Measurements from ENCODE around the gene NCMAP.

Gene NCMAP

DNA sequence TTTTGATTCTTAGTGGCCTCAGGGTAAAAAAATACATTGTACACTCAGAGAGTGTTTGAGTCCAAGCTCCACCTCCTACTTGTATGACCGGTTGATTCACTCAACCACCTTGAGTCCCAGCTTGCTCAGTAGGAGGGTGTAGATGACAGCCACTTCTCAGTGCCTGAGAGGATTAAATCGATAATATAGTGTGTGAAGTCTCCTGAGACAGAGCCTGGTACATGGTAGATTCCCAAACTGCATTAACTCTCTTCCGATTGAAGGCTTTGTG lies 38.4 kb downstream of the NCMAP start:
- Histone ChIP-seq H3K4ac (ENCODE audit: low read length) (no peak overlapping the region), H3K4me3 (ENCODE audit: low read length in 2 of 2) (no peak overlapping the region), H3K4me1 (ENCODE audit: control insufficient read depth in 2 of 2, insufficient read depth in 1 of 2, low read depth in 1 of 2, low read length in 2 of 2) (no peaks in the 10 kb centered on the region), H2BK15ac (ENCODE audit: low read length) (no peak overlapping the region), H3K14ac (ENCODE audit: low read length) (no peak overlapping the region), H2BK120ac (ENCODE audit: low read depth, low read length) (no peak overlapping the region), H2AK5ac (ENCODE audit: low read depth, low read length) (no peak overlapping the region), H3K9me3 (replicated peaks in 1 of 2; ENCODE audit: control insufficient read depth in 2 of 2, insufficient read depth in 1 of 2, low read depth in 1 of 2, low read length in 2 of 2) (no peaks in the 10 kb centered on the region), H4K91ac (ENCODE audit: low read depth, low read length, poor library complexity) (no peak overlapping the region), H2BK12ac (ENCODE audit: low read length) (no peak overlapping the region), H3K27me3 (ENCODE audit: control insufficient read depth in 3 of 3, insufficient read depth in 3 of 3, low read depth in 1 of 3, low read length in 3 of 3) (peaks cover 0 to 6% (median 0%) of the 10 kb centered on the region in 3 experiments), H3K36me3 (replicated peaks in 1 of 2; ENCODE audit: control insufficient read depth in 2 of 2, insufficient read depth in 2 of 2, low read length in 2 of 2) (no peaks in the 10 kb centered on the region), H3K23ac (ENCODE audit: low read depth, low read length, poor library complexity) (no peak overlapping the region), H2AFZ (ENCODE audit: low read length) (no peak overlapping the region), H2BK5ac (ENCODE audit: low read length) (no peak overlapping the region), H3K27ac (replicated peaks; ENCODE audit: low read length) (no peak overlapping the region), H3K9ac (ENCODE audit: low read depth, low read length, poor library complexity) (no peak overlapping the region), H3K79me1 (ENCODE audit: low read depth, low read length) (no peaks in the 10 kb centered on the region), H3K18ac (ENCODE audit: low read length) (no peak overlapping the region), H4K8ac (ENCODE audit: low read depth, low read length) (no peak overlapping the region), H3K4me2 (ENCODE audit: insufficient read depth, low read length, poor library complexity, severe bottlenecking) (no peak overlapping the region)
- no peak for DNase-seq (ENCODE audit: low spot score)
- WGBS, 2 donors (ENCODE audit: extremely low coverage in 2 of 2, insufficient read length in 2 of 2, insufficient replicate concordance in 1 of 2), result no CpG with 5 or more reads among the region's 3 CpGs

DNA sequence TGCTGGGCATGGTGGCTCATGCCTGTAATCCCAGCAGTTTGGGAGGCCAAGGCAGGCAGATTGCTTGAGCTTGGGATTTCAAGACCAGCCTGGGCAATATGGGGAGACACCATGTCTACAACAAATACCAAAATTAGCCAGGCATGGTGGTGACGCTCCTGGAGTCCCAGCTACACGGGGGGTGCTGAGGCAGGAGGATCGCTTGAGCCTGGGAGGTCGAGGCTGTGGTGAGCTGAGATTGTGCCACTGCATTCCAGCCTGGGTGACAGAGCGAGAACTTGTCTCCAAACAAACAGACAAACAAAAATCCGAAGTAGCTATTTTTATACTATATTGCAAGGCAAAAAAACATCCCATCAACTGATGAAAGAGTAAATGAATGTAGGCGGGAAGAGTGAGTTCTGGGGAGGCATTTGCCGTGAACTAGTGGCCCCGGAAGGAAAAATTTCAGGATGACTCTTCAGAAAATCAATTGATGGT lies 40.6 kb downstream of the NCMAP start:
- DNase-seq (ENCODE audit: low spot score), result no peak
- Histone ChIP-seq H3K23ac (ENCODE audit: low read depth, low read length, poor library complexity) (no peak overlapping the region), H2BK120ac (ENCODE audit: low read depth, low read length) (no peak overlapping the region), H3K18ac (ENCODE audit: low read length) (no peak overlapping the region), H3K4ac (ENCODE audit: low read length) (no peak overlapping the region), H3K9ac (ENCODE audit: low read depth, low read length, poor library complexity) (no peak overlapping the region), H2AFZ (ENCODE audit: low read length) (no peak overlapping the region), H3K9me3 (replicated peaks in 1 of 2; ENCODE audit: control insufficient read depth in 2 of 2, insufficient read depth in 1 of 2, low read depth in 1 of 2, low read length in 2 of 2) (no peaks in the 10 kb centered on the region), H4K8ac (ENCODE audit: low read depth, low read length) (no peak overlapping the region), H2BK15ac (ENCODE audit: low read length) (no peak overlapping the region), H3K27me3 (ENCODE audit: control insufficient read depth in 3 of 3, insufficient read depth in 3 of 3, low read depth in 1 of 3, low read length in 3 of 3) (no peaks in the 10 kb centered on the region), H3K14ac (ENCODE audit: low read length) (no peak overlapping the region), H2BK12ac (ENCODE audit: low read length) (no peak overlapping the region), H2BK5ac (ENCODE audit: low read length) (no peak overlapping the region), H3K4me3 (ENCODE audit: low read length in 2 of 2) (no peak overlapping the region), H4K91ac (ENCODE audit: low read depth, low read length, poor library complexity) (no peak overlapping the region), H2AK5ac (ENCODE audit: low read depth, low read length) (no peak overlapping the region), H3K79me1 (ENCODE audit: low read depth, low read length) (no peaks in the 10 kb centered on the region), H3K36me3 (replicated peaks in 1 of 2; ENCODE audit: control insufficient read depth in 2 of 2, insufficient read depth in 2 of 2, low read length in 2 of 2) (no peaks in the 10 kb centered on the region), H3K27ac (replicated peaks; ENCODE audit: low read length) (no peak overlapping the region), H3K4me2 (ENCODE audit: insufficient read depth, low read length, poor library complexity, severe bottlenecking) (no peak overlapping the region), H3K4me1 (ENCODE audit: control insufficient read depth in 2 of 2, insufficient read depth in 1 of 2, low read depth in 1 of 2, low read length in 2 of 2) (no peaks in the 10 kb centered on the region)
- no CpG with 5 or more reads among the region's 9 CpGs for WGBS, 2 donors (ENCODE audit: extremely low coverage in 2 of 2, insufficient read length in 2 of 2, insufficient replicate concordance in 1 of 2)

DNA sequence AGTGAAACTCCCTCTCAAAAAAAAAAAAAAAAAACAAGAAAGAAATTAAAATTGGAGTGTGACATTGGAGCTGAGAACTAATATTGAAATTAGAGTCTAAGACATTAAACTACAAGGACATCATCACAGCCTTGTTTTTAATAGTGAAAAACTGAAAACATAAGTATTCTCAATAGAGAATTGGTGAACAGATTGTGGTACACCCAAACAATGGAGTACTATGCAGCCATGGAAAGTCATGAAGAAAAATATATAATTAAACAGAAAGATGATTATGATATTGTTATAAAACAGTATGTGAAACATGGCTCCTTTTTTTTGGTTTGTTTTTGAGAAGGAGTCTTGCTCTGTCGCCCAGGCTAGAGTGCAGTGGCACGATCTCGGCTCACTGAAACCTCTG lies 43.4 kb downstream of the NCMAP start:
- Histone ChIP-seq H3K36me3 (replicated peaks in 1 of 2; ENCODE audit: control insufficient read depth in 2 of 2, insufficient read depth in 2 of 2, low read length in 2 of 2) (no peaks in the 10 kb centered on the region), H2AK5ac (ENCODE audit: low read depth, low read length) (no peak overlapping the region)

DNA sequence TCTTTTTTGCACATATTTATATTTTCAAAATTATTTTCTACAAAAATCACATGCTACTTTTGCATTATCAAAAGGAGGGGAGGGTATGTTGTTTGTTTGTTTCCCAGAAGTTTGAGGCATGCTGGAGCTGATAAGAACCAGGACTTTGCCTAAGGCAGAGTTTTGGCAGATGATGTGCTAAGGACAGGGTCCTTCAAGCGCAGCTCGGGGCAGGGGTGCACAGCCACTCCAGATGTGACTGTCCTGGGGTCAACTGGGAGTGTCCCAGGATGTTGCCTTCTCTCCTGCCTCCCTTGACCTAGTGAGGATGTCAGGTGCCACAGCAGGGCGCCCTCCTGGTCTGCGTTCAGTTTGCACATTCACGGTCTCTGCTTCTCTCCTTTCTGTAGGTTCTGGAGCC lies 44.7 kb downstream of the NCMAP start:
- H2BK5ac ChIP-seq (ENCODE audit: low read length), result no peak overlapping the region
- H3K79me1 ChIP-seq (ENCODE audit: low read depth, low read length), result no peaks in the 10 kb centered on the region
- peak overlapping the region; percentile 39 for H3K23ac ChIP-seq (ENCODE audit: low read depth, low read length, poor library complexity)
- H4K8ac ChIP-seq (ENCODE audit: low read depth, low read length), result peak overlapping the region; percentile 72
- no peak overlapping the region for H3K27ac ChIP-seq (replicated peaks; ENCODE audit: low read length)
- WGBS, 2 donors (ENCODE audit: extremely low coverage in 2 of 2, insufficient read length in 2 of 2, insufficient replicate concordance in 1 of 2), result no CpG with 5 or more reads among the region's 5 CpGs
- no peaks in the 10 kb centered on the region for H3K27me3 ChIP-seq (ENCODE audit: control insufficient read depth in 3 of 3, insufficient read depth in 3 of 3, low read depth in 1 of 3, low read length in 3 of 3)
- no peak overlapping the region for H3K4ac ChIP-seq (ENCODE audit: low read length)
- H3K4me2 ChIP-seq (ENCODE audit: insufficient read depth, low read length, poor library complexity, severe bottlenecking), result no peak overlapping the region
- no peak overlapping the region for H3K14ac ChIP-seq (ENCODE audit: low read length)
- no peak overlapping the region for H2BK120ac ChIP-seq (ENCODE audit: low read depth, low read length)
- no peak overlapping the region for H4K91ac ChIP-seq (ENCODE audit: low read depth, low read length, poor library complexity)
- no peak overlapping the region for H3K4me3 ChIP-seq (ENCODE audit: low read length in 2 of 2)
- H2BK15ac ChIP-seq (ENCODE audit: low read length), result no peak overlapping the region
- DNase-seq (ENCODE audit: low spot score), result no peak
- peak overlapping the region; percentile 36 for H3K18ac ChIP-seq (ENCODE audit: low read length)
- H3K9me3 ChIP-seq (replicated peaks in 1 of 2; ENCODE audit: control insufficient read depth in 2 of 2, insufficient read depth in 1 of 2, low read depth in 1 of 2, low read length in 2 of 2), result no peaks in the 10 kb centered on the region
- H2AK5ac ChIP-seq (ENCODE audit: low read depth, low read length), result no peak overlapping the region
- H3K36me3 ChIP-seq (replicated peaks in 1 of 2; ENCODE audit: control insufficient read depth in 2 of 2, insufficient read depth in 2 of 2, low read length in 2 of 2), result no peaks in the 10 kb centered on the region
- peak overlapping the region; percentile 73 for H3K9ac ChIP-seq (ENCODE audit: low read depth, low read length, poor library complexity)
- no peaks in the 10 kb centered on the region for H3K4me1 ChIP-seq (ENCODE audit: control insufficient read depth in 2 of 2, insufficient read depth in 1 of 2, low read depth in 1 of 2, low read length in 2 of 2)
- no peak overlapping the region for H2BK12ac ChIP-seq (ENCODE audit: low read length)
- H2AFZ ChIP-seq (ENCODE audit: low read length), result no peak overlapping the region

More for the DNA sequence above, 43.4 kb downstream of the NCMAP start:
- Histone ChIP-seq H4K8ac (ENCODE audit: low read depth, low read length) (no peak overlapping the region), H4K91ac (ENCODE audit: low read depth, low read length, poor library complexity) (no peak overlapping the region), H3K4ac (ENCODE audit: low read length) (no peak overlapping the region), H3K9ac (ENCODE audit: low read depth, low read length, poor library complexity) (no peak overlapping the region), H3K27ac (replicated peaks; ENCODE audit: low read length) (no peak overlapping the region), H3K4me2 (ENCODE audit: insufficient read depth, low read length, poor library complexity, severe bottlenecking) (no peak overlapping the region), H2BK15ac (ENCODE audit: low read length) (no peak overlapping the region), H2AFZ (ENCODE audit: low read length) (no peak overlapping the region), H3K4me1 (ENCODE audit: control insufficient read depth in 2 of 2, insufficient read depth in 1 of 2, low read depth in 1 of 2, low read length in 2 of 2) (no peaks in the 10 kb centered on the region), H2BK120ac (ENCODE audit: low read depth, low read length) (no peak overlapping the region), H3K14ac (ENCODE audit: low read length) (no peak overlapping the region), H3K18ac (ENCODE audit: low read length) (no peak overlapping the region), H3K4me3 (ENCODE audit: low read length in 2 of 2) (no peak overlapping the region), H3K27me3 (ENCODE audit: control insufficient read depth in 3 of 3, insufficient read depth in 3 of 3, low read depth in 1 of 3, low read length in 3 of 3) (no peaks in the 10 kb centered on the region), H3K79me1 (ENCODE audit: low read depth, low read length) (no peaks in the 10 kb centered on the region), H2BK5ac (ENCODE audit: low read length) (no peak overlapping the region), H2BK12ac (ENCODE audit: low read length) (no peak overlapping the region), H3K23ac (ENCODE audit: low read depth, low read length, poor library complexity) (no peak overlapping the region), H3K9me3 (replicated peaks in 1 of 2; ENCODE audit: control insufficient read depth in 2 of 2, insufficient read depth in 1 of 2, low read depth in 1 of 2, low read length in 2 of 2) (no peaks in the 10 kb centered on the region)
- no CpG with 5 or more reads among the region's 3 CpGs for WGBS, 2 donors (ENCODE audit: extremely low coverage in 2 of 2, insufficient read length in 2 of 2, insufficient replicate concordance in 1 of 2)
- DNase-seq (ENCODE audit: low spot score), result no peak

All from neuronal stem cell (in vitro differentiated cells).